Dermis blood vessel endothelial cell (primary cell): ENCODE measurements around the gene COX17. TPM values are rescaled to one million over a fixed set of nuclear protein-coding genes. Genes with fewer than 3 reads are reported as not detected.

ENCODE experiments used
- total RNA-seq: library from RNA; depleted of rRNA; stranded (reverse); fragments of >200 nt; gene quantifications from 2 replicates; pipeline ENCODE4 v1.2.3, GENCODE V29; 2014

COX17 gene
- total RNA-seq, 1 donor from 2014 or later: 18.9 TPM

Other genes starting within 250 kb of the COX17 start
- gene TMEM39A, start 213.8 kb downstream of the COX17 start, total RNA-seq: 29.8 and 41.4 TPM in 2 replicates
- 20.2 and 27.9 TPM in 2 replicates for gene POGLUT1, start 208.4 kb downstream of the COX17 start, total RNA-seq
- gene TIMMDC1, start 178.9 kb downstream of the COX17 start, total RNA-seq: 35.3 and 38.8 TPM in 2 replicates
- 0.14 and 0.17 TPM in 2 replicates for gene CD80, start 117.8 kb downstream of the COX17 start, total RNA-seq
- 11.9 and 15.3 TPM in 2 replicates for gene ADPRH, start 97.9 kb downstream of the COX17 start, total RNA-seq
- gene PLA1A, start 79.5 kb downstream of the COX17 start, total RNA-seq: 2.4 and 14.8 TPM in 2 replicates
- gene POPDC2, start 16.8 kb downstream of the COX17 start, total RNA-seq: 0.33 and 1.7 TPM in 2 replicates
- gene CFAP91, start 25.6 kb upstream of the COX17 start, total RNA-seq: 0.14 and 0.34 TPM in 2 replicates
- under 0.01 TPM in 1 of 2 replicates, not detected in the other for gene NR1I2, start 104.7 kb upstream of the COX17 start, total RNA-seq